CD4-positive, alpha-beta T cell (primary cell): Measurements from ENCODE around the gene CTDSPL2. TPM values are rescaled to one million over a fixed set of nuclear protein-coding genes. Genes with fewer than 3 reads are reported as not detected.
A peak's percentile ranks its signal among the peaks of the same experiment; 100 is the strongest.

ENCODE experiments used
- ATAC-seq: fragments of 200-7000 bp; cut with Tn5 transposase; one replicate; pipeline ENCODE4 v1.10.0; 2022; ENCODE audit warnings: mild to moderate bottlenecking; ENCODE audit not compliant: poor library complexity
- CTCF ChIA-PET: fragments of 350-600 bp; sonication (Branson Sonifier 250); formaldehyde crosslinking; loops from one replicate; lab custom pipeline; 2021; ENCODE audit warnings: antibody characterized with exemption, inconsistent platforms; lab: Charles Lee
- POLR2A ChIA-PET: fragments of 350-600 bp; sonication (Branson Sonifier 250); formaldehyde crosslinking; loops from one replicate; lab custom pipeline; 2021; ENCODE audit warnings: antibody characterized with exemption, inconsistent platforms; lab: Charles Lee
- DNase-seq, 14 experiments: peaks; one replicate each; pipeline ENCODE4 v3.0.0-alpha.2; 2013 to 2020; ENCODE audit warnings: mixed read lengths in 2 of 14
- H3K27ac ChIP-seq, 2 donors: one replicate each; pipeline versions ENCODE4 v1.5.1 to v1.7.0; 2013; ENCODE audit warnings: low read length in 2 of 2, low read depth in 1 of 2, mild to moderate bottlenecking in 1 of 2
- H3K27me3 ChIP-seq, 2 experiments: 1 replicate in 1 of 2; 2 replicates in 1 of 2; pipeline versions ENCODE4 v1.6.1 to v1.7.0; 2013; ENCODE audit warnings: low read length in 2 of 2, control low read depth in 1 of 2, mild to moderate bottlenecking in 1 of 2, moderate library complexity in 1 of 2; ENCODE audit not compliant: insufficient read depth in 2 of 2, control insufficient read depth in 1 of 2
- H3K36me3 ChIP-seq: one replicate; pipeline ENCODE4 v1.6.1; 2013; ENCODE audit warnings: low read length, control low read depth; ENCODE audit not compliant: insufficient read depth
- H3K4me1 ChIP-seq: one replicate; pipeline ENCODE4 v1.6.1; 2013; ENCODE audit warnings: low read length, control low read depth; ENCODE audit not compliant: insufficient read depth
- H3K4me3 ChIP-seq: one replicate; pipeline ENCODE4 v1.5.1; 2013; ENCODE audit warnings: mild to moderate bottlenecking, low read length, moderate library complexity
- H3K9me3 ChIP-seq, 2 experiments: 1 replicate in 1 of 2; 2 replicates in 1 of 2; pipeline versions ENCODE4 v1.6.1 to v1.7.0; 2013; ENCODE audit warnings: low read length in 2 of 2, mild to moderate bottlenecking in 2 of 2, control low read depth in 1 of 2, moderate library complexity in 1 of 2; ENCODE audit not compliant: control insufficient read depth in 1 of 2, insufficient read depth in 1 of 2
- H3K27ac Mint-ChIP-seq: one replicate; pipeline ENCODE4 v1.8.0; 2020; ENCODE audit warnings: mixed read lengths
- H3K27me3 Mint-ChIP-seq: one replicate; pipeline ENCODE4 v1.8.0; 2021; ENCODE audit warnings: mixed read lengths
- H3K36me3 Mint-ChIP-seq: one replicate; pipeline ENCODE4 v1.8.0; 2021; ENCODE audit warnings: low read depth, mixed read lengths
- H3K4me1 Mint-ChIP-seq: one replicate; pipeline ENCODE4 v1.8.0; 2021; ENCODE audit warnings: low read depth, mixed read lengths
- H3K4me3 Mint-ChIP-seq: one replicate; pipeline ENCODE4 v1.8.0; 2020; ENCODE audit warnings: mild to moderate bottlenecking, mixed read lengths
- H3K9me3 Mint-ChIP-seq: one replicate; pipeline ENCODE4 v1.8.0; 2020; ENCODE audit warnings: mixed read lengths
- CTCF ChIP-seq: fragments of 200-600 bp; IDR thresholded peaks from one replicate; pipeline ENCODE4 v1.8.0; 2022; ENCODE audit warnings: antibody characterized with exemption, mild to moderate bottlenecking
- intact Hi-C, 2 experiments: fragments of 100-400 bp; cut with DNase I in 1 of 2; cut with micrococcal nuclease in 1 of 2; formaldehyde crosslinking; loops; one replicate each; pipeline versions ENCODE4 v1.15.1 to v1.9.0; 2023 to 2025; cut with DNase I, micrococcal nuclease
- total RNA-seq, 174 experiments: library from RNA in 2 of 174; stranded (reverse) in 2 of 174; gene quantifications; one replicate each; pipeline ENCODE4 v1.2.3 and lab custom pipeline; 2021 to 2026

Gene CTDSPL2
- total RNA-seq, 2 experiments from 2014 or later: 106 to 113 TPM

GRCh38 chr15:44492672-44493071 lies 65.2 kb downstream of the CTDSPL2 start:
- POLR2A ChIA-PET: no interaction called here
- peaks cover 11% of the 10 kb centered on the region for H3K4me1 Mint-ChIP-seq
- Histone ChIP-seq H3K27ac (no peak overlapping the region), H3K4me3 (no peak overlapping the region), H3K36me3 (peaks cover 63% of the 10 kb centered on the region), H3K9me3 (no peaks in the 10 kb centered on the region), H3K27me3 (no peaks in the 10 kb centered on the region), H3K4me1 (no peaks in the 10 kb centered on the region)
- ATAC-seq: no peak
- H3K9me3 Mint-ChIP-seq: no peaks in the 10 kb centered on the region
- H3K27ac Mint-ChIP-seq: peak overlapping the region; percentile 34
- no peak for DNase-seq
- TF ChIP-seq CTCF: no peak
- H3K36me3 Mint-ChIP-seq: peaks cover 75% of the 10 kb centered on the region
- H3K4me3 Mint-ChIP-seq: no peak overlapping the region
- CTCF ChIA-PET: no interaction called here
- intact Hi-C loops: no loop called here
- no peaks in the 10 kb centered on the region for H3K27me3 Mint-ChIP-seq

- Mint-ChIP-seq H3K27me3 (no peaks in the 10 kb centered on the region), H3K4me1 (peaks cover 11% of the 10 kb centered on the region), H3K27ac (no peak overlapping the region), H3K4me3 (no peak overlapping the region), H3K9me3 (no peaks in the 10 kb centered on the region), H3K36me3 (peaks cover 69% of the 10 kb centered on the region)
- DNase-seq: no peak
- ATAC-seq: no peak
- CTCF ChIA-PET: no interaction called here
- H3K9me3 ChIP-seq: no peaks in the 10 kb centered on the region
- intact Hi-C loops: no loop called here
- no peaks in the 10 kb centered on the region for H3K4me1 ChIP-seq
- no peak for TF ChIP-seq CTCF
- no peaks in the 10 kb centered on the region for H3K27me3 ChIP-seq
- peaks cover 61% of the 10 kb centered on the region for H3K36me3 ChIP-seq
- POLR2A ChIA-PET: no interaction called here
- no peak overlapping the region for H3K4me3 ChIP-seq
- no peak overlapping the region for H3K27ac ChIP-seq
These were observed 68.1 kb downstream of the CTDSPL2 start for GRCh38 chr15:44495562-44495961.

- no peak overlapping the region for H3K27ac ChIP-seq
- H3K4me3 Mint-ChIP-seq: no peak overlapping the region
- H3K9me3 Mint-ChIP-seq: no peaks in the 10 kb centered on the region
- H3K4me1 ChIP-seq: no peaks in the 10 kb centered on the region
- TF ChIP-seq CTCF: no peak
- peaks cover 68% of the 10 kb centered on the region for H3K36me3 Mint-ChIP-seq
- no peak for ATAC-seq
- no peaks in the 10 kb centered on the region for H3K27me3 ChIP-seq
- H3K27me3 Mint-ChIP-seq: no peaks in the 10 kb centered on the region
- H3K36me3 ChIP-seq: peaks cover 44% of the 10 kb centered on the region
- CTCF ChIA-PET: interaction anchor here (1.1 to 2.0 kb wide), 3 partner anchors 46 to 78 kb away, joined by 3 to 16 read pairs (median 3); partner anchors contain the start of gene CTDSPL2
- H3K4me3 ChIP-seq: no peak overlapping the region
- POLR2A ChIA-PET: interaction anchor here (0.7 to 0.9 kb wide), 2 partner anchors 74 to 163 kb away, joined by 3 read pairs; partner anchors contain the start of genes CTDSPL2 and SPG11
- intact Hi-C loops: loop anchor here (5.0 to 10.0 kb wide), 4 partner anchors 76 to 626 kb away; partner anchors contain the start of gene CTDSPL2 (in 1 of the 2)
- H3K27ac Mint-ChIP-seq: peak overlapping the region; percentile 23
- no peaks in the 10 kb centered on the region for H3K9me3 ChIP-seq
- peaks cover 20% of the 10 kb centered on the region for H3K4me1 Mint-ChIP-seq
- DNase-seq: no peak
These were observed 73.1 kb downstream of the CTDSPL2 start for GRCh38 chr15:44500555-44500954.
